ENCODE results near the gene DDIT3.

Gene DDIT3

DNA sequence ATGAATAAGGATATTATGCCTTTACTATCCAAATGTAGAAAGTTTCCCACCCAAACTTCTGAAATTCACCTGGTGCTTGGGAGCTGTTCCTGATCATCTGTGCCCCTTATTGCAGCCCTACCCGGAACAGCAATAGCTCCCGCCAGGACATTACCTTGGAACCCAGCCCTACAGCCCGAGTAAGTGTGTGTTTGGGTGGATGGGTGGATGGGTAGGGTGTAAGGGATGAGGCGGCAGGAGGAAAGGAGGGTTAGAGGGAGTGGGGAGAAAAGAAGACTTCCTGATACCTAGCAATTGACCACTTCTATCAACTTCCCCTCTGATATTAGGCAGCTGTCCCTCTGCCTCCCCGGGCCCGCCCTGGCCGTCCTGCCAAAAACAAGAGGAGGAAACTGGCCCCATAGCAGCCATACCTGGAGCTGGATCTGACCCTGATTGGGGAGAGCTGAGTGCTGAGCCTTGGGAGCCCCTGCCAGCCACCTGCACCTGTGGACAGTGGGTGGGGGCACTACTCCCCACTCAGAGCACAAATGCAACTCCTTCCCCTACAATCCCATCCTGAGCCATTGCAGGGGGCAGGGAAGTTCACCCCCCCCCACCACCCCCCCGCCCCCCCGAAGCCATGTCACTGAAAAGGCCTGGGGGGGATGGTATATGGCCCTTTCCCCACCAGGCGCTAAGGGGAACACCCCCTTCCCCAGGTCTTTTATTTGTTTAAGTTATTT lies 8.7 kb upstream of the DDIT3 start:
- Histone ChIP-seq H2AFZ (ENCODE audit: low read length) (no peak overlapping the region), H3K79me2 (ENCODE audit: insufficient read depth, low read length) (no peaks in the 10 kb centered on the region), H3K9ac (ENCODE audit: low read length) (no peak overlapping the region), H3K27ac (ENCODE audit: low read depth, low read length, poor library complexity, severe bottlenecking) (no peak overlapping the region), H3K36me3 (ENCODE audit: insufficient read depth, low read length) (peaks cover 81% of the 10 kb centered on the region), H3K27me3 (ENCODE audit: insufficient read depth, low read length) (no peaks in the 10 kb centered on the region), H3F3A (ENCODE audit: insufficient read depth, low read length) (no peaks in the 10 kb centered on the region), H3K9me3 (ENCODE audit: low read length) (no peaks in the 10 kb centered on the region), H3K4me3 (ENCODE audit: low read depth, low read length, poor library complexity, severe bottlenecking) (no peak overlapping the region), H3K4me1 (ENCODE audit: insufficient read depth, low read length, severe bottlenecking) (peaks cover 12% of the 10 kb centered on the region), H3K9me2 (ENCODE audit: low read depth, low read length) (no peaks in the 10 kb centered on the region), H4K20me1 (ENCODE audit: insufficient read depth, low read length) (no peaks in the 10 kb centered on the region), H3K4me2 (ENCODE audit: low read length) (no peak overlapping the region)
- TF ChIP-seq EZH2 (IDR thresholded peaks at IDR 0.05; ENCODE audit: borderline replicate concordance, low read length) (no peak), CTCF (IDR thresholded peaks at IDR 0.05; ENCODE audit: low read length) (no peak)

GRCh38 chr12:57528176-57528575 lies 7.9 kb upstream of the DDIT3 start:
- H4K20me1 ChIP-seq (ENCODE audit: insufficient read depth, low read length): no peaks in the 10 kb centered on the region
- no peak overlapping the region for H3K4me3 ChIP-seq (ENCODE audit: low read depth, low read length, poor library complexity, severe bottlenecking)
- no peaks in the 10 kb centered on the region for H3F3A ChIP-seq (ENCODE audit: insufficient read depth, low read length)
- no peaks in the 10 kb centered on the region for H3K9me2 ChIP-seq (ENCODE audit: low read depth, low read length)
- TF ChIP-seq CTCF (IDR thresholded peaks at IDR 0.05; ENCODE audit: low read length) (no peak), EZH2 (IDR thresholded peaks at IDR 0.05; ENCODE audit: borderline replicate concordance, low read length) (no peak)
- no peaks in the 10 kb centered on the region for H3K9me3 ChIP-seq (ENCODE audit: low read length)
- H3K4me1 ChIP-seq (ENCODE audit: insufficient read depth, low read length, severe bottlenecking): peaks cover 19% of the 10 kb centered on the region
- peaks cover 76% of the 10 kb centered on the region for H3K36me3 ChIP-seq (ENCODE audit: insufficient read depth, low read length)
- H3K9ac ChIP-seq (ENCODE audit: low read length): no peak overlapping the region
- H3K4me2 ChIP-seq (ENCODE audit: low read length): no peak overlapping the region
- H3K79me2 ChIP-seq (ENCODE audit: insufficient read depth, low read length): no peaks in the 10 kb centered on the region
- H2AFZ ChIP-seq (ENCODE audit: low read length): no peak overlapping the region
- H3K27me3 ChIP-seq (ENCODE audit: insufficient read depth, low read length): no peaks in the 10 kb centered on the region
- no peak overlapping the region for H3K27ac ChIP-seq (ENCODE audit: low read depth, low read length, poor library complexity, severe bottlenecking)

DNA sequence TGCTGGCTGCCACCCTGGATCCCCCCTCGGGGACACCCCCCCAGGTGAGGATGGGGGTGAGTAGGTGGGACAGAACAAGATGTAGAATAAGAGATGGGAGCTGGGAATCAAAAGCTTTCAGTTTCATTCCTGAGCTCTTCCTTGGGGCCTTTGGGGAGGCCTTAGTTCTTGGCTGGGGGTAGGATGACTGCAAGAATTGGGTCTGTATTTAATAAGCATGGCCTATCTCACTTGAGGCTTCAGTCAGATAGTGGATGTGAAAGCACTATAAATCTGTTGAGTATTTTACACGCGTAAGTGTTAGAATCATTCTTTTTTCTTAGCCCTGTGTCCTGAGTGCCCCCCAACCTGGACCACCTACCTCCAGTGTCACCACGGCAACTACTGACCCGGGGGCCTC lies 6.9 kb upstream of the DDIT3 start:
- H3K36me3 ChIP-seq (ENCODE audit: insufficient read depth, low read length): peaks cover 66% of the 10 kb centered on the region

More for the DNA sequence above, 6.9 kb upstream of the DDIT3 start:
- Histone ChIP-seq H3K9ac (ENCODE audit: low read length) (no peak overlapping the region), H3K4me2 (ENCODE audit: low read length) (no peak overlapping the region), H3K4me3 (ENCODE audit: low read depth, low read length, poor library complexity, severe bottlenecking) (no peak overlapping the region), H4K20me1 (ENCODE audit: insufficient read depth, low read length) (no peaks in the 10 kb centered on the region), H3K9me3 (ENCODE audit: low read length) (no peaks in the 10 kb centered on the region), H3K27ac (ENCODE audit: low read depth, low read length, poor library complexity, severe bottlenecking) (no peak overlapping the region), H3K9me2 (ENCODE audit: low read depth, low read length) (no peaks in the 10 kb centered on the region), H3K4me1 (ENCODE audit: insufficient read depth, low read length, severe bottlenecking) (peaks cover 22% of the 10 kb centered on the region), H3F3A (ENCODE audit: insufficient read depth, low read length) (0 out of 2 replicates have a peak, but pooled peaks cover under 1% of the 10 kb centered on the region), H3K79me2 (ENCODE audit: insufficient read depth, low read length) (no peaks in the 10 kb centered on the region), H2AFZ (ENCODE audit: low read length) (no peak overlapping the region), H3K27me3 (ENCODE audit: insufficient read depth, low read length) (no peaks in the 10 kb centered on the region)
- TF ChIP-seq EZH2 (IDR thresholded peaks at IDR 0.05; ENCODE audit: borderline replicate concordance, low read length) (no peak), CTCF (IDR thresholded peaks at IDR 0.05; ENCODE audit: low read length) (no peak)
